Ammon's horn (tissue), 1 donor: ENCODE measurements around the gene IL18.
"Not testable (repeated sequence)": the region's sequence is repeated elsewhere in the genome, so short reads cannot be mapped to it uniquely, and the experiment has no call there.

Experiments
- DNase-seq: peaks from one replicate; pipeline ENCODE4 v3.0.0-alpha.2; 2016; ENCODE audit warnings: low spot score

Gene IL18

DNA sequence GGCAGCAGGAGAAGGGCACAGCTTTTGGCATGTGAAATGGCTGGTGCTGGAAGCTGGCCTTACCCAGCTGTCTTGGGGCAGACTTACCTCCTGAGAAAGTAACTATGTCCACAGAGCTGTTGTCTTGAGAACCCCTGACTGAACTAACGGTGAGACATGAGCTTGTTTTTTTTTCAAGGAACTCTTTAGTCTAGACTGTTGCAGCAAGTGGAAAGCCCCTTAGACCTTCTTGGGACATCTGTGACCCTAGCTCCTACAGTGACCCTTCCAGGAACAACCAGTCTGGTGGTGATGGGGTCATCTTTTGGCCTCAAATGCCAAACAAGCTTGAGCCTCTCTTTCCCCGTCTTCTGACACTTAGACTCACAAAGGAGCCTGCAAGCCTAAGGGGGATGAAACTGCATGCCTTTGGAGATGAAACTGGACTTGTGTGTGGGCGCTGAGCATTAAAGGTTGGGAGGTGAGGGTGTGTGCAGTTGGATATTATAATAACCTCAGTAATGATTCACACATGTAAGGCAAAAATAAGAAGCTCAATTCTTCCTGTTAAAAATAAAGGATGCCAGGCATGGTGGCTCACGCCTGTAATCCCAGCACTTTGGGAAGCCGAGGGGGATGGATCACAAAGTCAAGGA is 41.8 kb downstream of the IL18 start:
- no peak for DNase-seq

DNA sequence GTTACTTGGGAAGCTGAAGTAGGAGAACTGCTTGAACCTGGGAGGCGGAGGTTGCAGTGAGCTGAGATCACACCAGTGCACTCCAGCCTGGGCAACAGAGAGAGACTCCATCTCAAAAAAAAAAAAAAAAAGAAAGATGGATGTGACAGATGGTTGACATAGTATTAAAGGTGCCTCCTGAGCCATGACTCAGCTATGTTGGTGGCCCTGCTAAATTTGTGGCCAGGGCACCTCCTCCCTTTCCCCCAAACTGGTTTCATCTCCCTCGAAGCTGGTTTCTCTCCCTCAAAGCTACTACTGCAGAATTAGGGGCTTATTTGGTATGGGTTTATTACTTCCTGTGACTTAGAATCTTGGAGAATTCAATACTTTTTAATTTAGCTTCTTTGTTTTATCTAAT is 45.7 kb downstream of the IL18 start:
- DNase-seq: no peak

DNA sequence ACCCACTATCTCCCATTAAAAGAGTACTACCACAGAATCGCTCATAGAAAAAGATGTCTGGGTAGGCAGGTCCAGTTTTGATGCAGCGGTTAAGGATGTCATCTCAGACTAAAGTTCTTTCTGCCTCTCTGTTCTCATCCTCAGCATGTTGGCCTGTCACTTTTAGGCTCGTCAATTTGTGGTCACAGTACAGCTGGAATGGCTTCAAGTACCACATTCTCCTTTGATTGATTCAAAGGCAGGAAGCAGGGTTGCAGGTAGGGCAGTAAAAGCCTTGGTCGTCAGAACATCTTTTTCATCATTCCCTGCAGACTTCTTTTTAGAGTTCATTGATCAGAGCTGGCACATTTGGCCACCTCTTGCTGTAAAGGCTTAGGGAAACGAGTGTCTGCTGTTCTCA is 48.5 kb downstream of the IL18 start:
- no peak for DNase-seq

DNA sequence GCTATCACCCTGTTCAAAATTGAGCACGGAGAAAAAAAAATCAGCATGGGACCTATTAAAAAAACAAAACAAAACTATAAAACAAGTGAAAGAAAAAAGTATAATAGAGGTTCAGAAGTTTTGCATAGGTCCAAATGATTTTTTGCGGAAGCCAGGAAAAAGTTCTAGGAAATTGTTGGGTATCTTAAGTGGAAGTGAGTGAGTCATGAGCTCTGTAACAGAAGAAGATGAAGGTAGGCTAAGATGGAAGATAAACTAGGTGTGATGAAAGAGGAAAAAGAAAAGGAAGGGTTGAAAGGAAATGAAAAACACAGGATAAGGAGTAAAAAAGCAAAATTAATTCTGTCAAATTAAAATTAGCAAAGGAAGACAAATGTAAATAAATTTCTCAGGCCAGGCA is 49.4 kb downstream of the IL18 start:
- no peak for DNase-seq

DNA sequence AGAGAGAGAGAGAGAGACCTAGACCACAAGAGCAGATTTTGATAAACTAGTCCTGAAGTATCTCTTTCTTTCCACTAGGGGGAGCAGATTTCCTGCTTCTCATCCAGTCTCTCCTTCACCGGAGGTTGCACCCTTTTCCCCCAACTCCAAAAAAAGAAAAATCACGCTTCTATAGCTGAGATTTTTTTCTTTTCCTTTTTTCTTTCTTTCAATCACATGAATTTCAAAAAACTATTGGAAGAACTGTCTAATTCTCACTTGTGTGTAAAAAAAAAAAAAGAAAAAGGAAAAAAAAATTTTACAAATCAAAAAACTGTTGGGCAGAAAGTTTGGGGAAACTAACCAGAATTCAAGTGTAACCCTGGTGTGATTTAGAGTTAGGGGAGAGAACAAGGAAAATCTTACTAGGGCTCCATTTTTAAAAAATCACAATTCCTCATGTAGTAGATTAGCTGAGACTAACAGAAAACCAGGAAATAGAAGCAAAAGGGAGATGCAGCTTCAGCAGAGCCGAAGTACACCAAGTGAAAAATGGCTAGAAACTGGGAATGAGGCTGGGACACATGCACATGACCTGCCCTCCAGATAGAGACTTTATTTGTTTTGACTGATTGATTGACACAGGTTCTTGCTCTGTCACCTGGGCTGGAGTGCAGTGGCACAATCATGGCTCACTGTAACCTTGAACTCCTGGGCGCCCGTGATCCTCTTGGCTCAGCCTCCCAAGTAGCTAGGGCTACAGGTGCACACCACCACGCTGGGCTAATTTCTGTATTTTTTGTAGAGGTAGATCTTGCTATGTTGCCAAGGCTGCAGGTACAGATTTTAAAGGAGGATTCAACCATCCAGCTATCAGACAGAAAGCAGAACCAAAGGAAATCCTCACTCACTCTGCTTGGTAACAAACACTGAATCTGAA is 50.1 kb downstream of the IL18 start:
- DNase-seq: peak; percentile 79

DNA sequence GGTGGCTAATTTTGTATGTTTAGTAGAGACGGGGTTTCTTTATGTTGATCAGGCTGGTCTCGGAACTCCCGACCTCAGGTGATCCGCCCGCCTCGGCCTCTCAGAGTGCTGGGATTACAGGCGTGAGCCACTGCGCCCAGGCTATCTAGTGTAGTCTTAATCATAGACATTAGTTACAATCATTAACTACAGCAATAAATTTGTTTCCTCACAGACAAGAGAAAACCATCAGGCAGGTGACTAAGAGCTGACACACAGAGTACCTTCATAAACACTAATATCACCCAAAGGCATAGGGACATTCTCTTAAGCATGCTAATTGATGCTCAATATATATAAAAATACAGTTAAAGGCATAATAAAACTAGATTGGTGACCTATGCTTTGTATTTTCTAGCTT is 57.8 kb downstream of the IL18 start:
- no peak for DNase-seq

DNA sequence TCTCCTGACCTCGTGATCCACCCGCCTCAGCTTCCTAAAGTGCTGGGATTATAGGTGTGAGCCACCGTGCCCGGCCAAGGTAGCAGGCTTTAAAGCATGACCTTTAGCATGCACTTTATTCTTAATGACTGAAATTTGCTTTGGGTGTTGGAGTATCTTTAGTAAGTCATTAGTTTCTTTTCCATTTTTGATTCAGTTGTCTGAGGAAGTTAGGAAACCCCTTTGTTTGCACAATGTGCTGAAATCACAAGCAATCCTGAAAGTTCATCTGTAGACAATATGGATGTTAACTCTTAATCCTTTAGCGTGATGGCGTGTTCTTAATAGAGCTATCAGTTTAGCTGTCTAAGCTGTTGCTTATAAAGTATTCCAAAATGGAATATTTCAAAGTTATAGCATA is 60.4 kb downstream of the IL18 start:
- no peak for DNase-seq

DNA sequence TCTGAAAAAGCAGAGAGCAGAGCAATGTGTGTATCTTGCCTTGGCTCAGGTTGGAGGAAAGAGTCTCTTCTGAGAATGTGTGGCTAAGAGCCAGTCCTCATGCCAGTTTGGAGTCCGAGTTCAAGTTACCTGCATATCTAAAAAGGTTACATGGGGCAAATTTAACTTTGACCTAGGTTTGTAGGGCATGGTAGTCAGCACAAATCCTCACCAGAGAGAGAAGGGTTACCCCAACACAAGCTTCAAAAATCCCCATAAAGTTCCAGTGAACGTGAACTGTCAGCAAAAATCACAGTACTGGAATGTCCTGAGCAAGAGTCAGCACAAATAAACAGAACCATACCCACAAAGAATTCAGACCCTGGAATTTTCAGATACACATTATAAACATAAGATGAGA is 63.4 kb downstream of the IL18 start:
- no peak for DNase-seq

DNA sequence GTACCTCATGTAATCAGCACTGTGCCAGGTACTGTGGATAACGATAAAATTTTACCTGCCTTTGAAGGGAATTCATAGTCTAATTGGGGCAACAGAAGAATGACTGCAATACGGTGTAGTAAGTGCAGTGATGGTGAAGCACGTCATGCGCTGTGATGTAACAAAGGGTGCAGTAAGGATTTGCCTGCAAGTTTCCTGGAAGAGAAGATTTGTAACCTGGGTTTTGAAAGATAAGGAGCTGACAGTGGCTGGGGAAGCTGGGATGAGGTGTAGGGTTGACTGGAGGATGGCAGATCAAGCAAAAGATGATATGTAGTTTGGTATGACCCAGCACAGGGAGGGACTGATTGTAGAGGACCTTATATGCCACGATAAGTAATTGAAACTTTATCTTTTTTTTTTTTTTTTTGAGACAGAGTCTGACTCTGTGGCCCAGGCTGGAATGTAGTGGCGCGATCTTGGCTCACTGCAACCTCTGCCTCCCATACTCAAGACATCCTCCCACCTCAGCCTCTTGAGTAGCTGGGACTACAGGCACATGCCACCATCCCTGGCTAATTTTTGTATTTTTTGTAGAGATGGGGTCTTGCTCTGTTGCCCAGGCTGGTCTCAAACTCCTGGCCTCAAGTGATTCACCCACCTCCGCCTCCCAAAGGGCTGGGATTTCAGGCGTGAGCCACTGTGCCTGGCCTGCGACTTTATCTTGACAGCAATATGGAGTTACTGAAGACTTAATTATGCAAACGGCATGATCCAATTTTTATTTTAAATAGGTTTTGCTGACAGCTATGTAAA is 66.0 kb downstream of the IL18 start:
- DNase-seq: no peak

DNA sequence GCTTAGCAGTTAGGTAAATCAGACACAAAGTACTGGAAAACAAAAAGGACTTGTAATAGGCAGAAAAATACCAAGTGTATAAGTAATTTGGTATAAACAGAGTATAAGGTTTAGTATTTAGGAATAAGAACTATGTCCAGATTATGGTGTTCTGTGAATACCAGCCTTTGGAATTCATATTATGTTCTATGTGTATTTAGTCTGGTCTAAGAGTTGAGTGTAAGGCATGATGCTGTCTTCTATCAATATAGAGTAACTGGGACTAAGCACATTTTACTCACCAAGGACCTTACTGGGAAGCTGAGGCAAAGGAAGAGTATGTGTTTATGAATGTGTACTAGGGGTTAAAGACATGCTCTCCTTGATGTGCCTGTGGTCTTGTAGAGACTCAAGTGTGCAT is 67.7 kb downstream of the IL18 start:
- DNase-seq: no peak

DNA sequence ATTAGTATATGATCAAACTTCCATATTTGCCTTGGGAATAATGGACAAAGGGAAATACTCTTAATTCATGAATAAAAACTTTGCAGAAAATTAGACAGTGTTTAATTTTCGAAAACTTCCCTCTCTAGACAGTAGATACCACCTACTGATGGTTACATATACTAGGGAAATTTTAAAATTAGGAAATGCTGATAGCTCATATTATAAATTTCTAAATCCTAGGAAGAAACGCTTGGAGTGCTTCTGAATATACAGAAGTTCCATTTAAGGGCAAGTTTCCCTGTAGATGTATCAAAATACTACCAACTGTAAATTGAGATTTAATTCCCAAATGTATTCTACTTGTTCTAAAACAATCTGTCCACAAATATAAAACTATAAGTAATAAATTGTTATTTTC is 68.6 kb downstream of the IL18 start:
- not testable (repeated sequence) for DNase-seq
